ENCODE measurements around the gene ADAT3.
A peak's percentile ranks its signal among the peaks of the same experiment; 100 is the strongest.

The ADAT3 gene

GRCh38 chr19:1933244-1933643 is 28.0 kb downstream of the ADAT3 start:
- ChIA-PET CTCF (interaction anchor here (0.7 kb wide), 1 partner anchor 340 kb away, joined by 3 read pairs; no protein-coding TSS in a partner anchor), POLR2A (no interaction called here)
- Histone ChIP-seq H3K4me3 (ENCODE audit: low read depth, low read length) (no peak overlapping the region), H3K4me1 (ENCODE audit: control insufficient read depth, insufficient read depth, low read length) (no peaks in the 10 kb centered on the region), H3K36me3 (ENCODE audit: control insufficient read depth in 2 of 2, insufficient read depth in 1 of 2, low read length in 2 of 2) (no peaks in the 10 kb centered on the region), H3K9me3 (ENCODE audit: control insufficient read depth, insufficient read depth, low read depth, low read length) (no peaks in the 10 kb centered on the region), H3K27ac (ENCODE audit: extremely low read depth, low read depth, low read length) (no peak overlapping the region)
- TF ChIP-seq YY2 (tag by site-specific recombination; IDR thresholded peaks at IDR 0.05) (no peak), ZNF37A (tag by site-specific recombination; IDR thresholded peaks at IDR 0.05) (no peak), ZFP41 (tag by site-specific recombination; IDR thresholded peaks at IDR 0.05; ENCODE audit: borderline replicate concordance) (no peak), ZNF404 (tag by site-specific recombination; IDR thresholded peaks at IDR 0.05) (no peak)
- TF ChIP-seq, protein P1, sequence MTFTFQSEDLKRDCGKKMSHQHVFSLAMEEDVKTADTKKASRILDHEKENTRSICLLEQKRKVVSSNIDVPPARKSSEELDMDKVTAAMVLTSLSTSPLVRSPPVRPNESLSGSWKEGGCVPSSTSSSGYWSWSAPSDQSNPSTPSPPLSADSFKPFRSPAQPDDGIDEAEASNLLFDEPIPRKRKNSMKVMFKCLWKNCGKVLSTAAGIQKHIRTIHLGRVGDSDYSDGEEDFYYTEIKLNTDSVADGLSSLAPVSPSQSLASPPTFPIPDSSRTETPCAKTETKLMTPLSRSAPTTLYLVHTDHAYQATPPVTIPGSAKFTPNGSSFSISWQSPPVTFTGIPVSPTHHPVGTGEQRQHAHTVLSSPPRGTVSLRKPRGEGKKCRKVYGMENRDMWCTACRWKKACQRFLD (tag by site-specific recombination; IDR thresholded peaks at IDR 0.05): no peak

- CTCF ChIA-PET: no interaction called here
- H3K4me1 ChIP-seq (ENCODE audit: control insufficient read depth, insufficient read depth, low read length): no peaks in the 10 kb centered on the region
- TF ChIP-seq ZSCAN4 (tag by site-specific recombination; IDR thresholded peaks at IDR 0.05) (peak; percentile 54; the same call in 1 of the 2 replicates), ZNF311 (tag by site-specific recombination; IDR thresholded peaks at IDR 0.05; ENCODE audit: borderline replicate concordance) (peak; percentile 69; the same call in 1 of the 2 replicates), ZNF621 (tag by site-specific recombination; IDR thresholded peaks at IDR 0.05) (peak; percentile 8; the same call in 1 of the 2 replicates), SCRT1 (tag by site-specific recombination; IDR thresholded peaks at IDR 0.05; ENCODE audit: borderline replicate concordance) (no peak), ZNF2 (tag by site-specific recombination; IDR thresholded peaks at IDR 0.05) (no peak), ZFHX2 (tag by site-specific recombination; conservative IDR thresholded peaks at IDR 0.05) (peak; percentile 35), REPIN1 (tag by site-specific recombination; IDR thresholded peaks at IDR 0.05; ENCODE audit: low read depth) (no peak)
- TF ChIP-seq, protein P2, sequence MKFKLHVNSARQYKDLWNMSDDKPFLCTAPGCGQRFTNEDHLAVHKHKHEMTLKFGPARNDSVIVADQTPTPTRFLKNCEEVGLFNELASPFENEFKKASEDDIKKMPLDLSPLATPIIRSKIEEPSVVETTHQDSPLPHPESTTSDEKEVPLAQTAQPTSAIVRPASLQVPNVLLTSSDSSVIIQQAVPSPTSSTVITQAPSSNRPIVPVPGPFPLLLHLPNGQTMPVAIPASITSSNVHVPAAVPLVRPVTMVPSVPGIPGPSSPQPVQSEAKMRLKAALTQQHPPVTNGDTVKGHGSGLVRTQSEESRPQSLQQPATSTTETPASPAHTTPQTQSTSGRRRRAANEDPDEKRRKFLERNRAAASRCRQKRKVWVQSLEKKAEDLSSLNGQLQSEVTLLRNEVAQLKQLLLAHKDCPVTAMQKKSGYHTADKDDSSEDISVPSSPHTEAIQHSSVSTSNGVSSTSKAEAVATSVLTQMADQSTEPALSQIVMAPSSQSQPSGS (tag by site-specific recombination; IDR thresholded peaks at IDR 0.05; ENCODE audit: low read depth): no peak
- POLR2A ChIA-PET: no interaction called here
- H3K36me3 ChIP-seq (ENCODE audit: control insufficient read depth in 2 of 2, insufficient read depth in 1 of 2, low read length in 2 of 2): no peaks in the 10 kb centered on the region
- H3K9me3 ChIP-seq (ENCODE audit: control insufficient read depth, insufficient read depth, low read depth, low read length): no peaks in the 10 kb centered on the region
- H3K4me3 ChIP-seq (ENCODE audit: low read depth, low read length): no peak overlapping the region
- no peak overlapping the region for H3K27ac ChIP-seq (ENCODE audit: extremely low read depth, low read depth, low read length)
Observed at GRCh38 chr19:1933942-1934341, 28.7 kb downstream of the ADAT3 start.

DNA sequence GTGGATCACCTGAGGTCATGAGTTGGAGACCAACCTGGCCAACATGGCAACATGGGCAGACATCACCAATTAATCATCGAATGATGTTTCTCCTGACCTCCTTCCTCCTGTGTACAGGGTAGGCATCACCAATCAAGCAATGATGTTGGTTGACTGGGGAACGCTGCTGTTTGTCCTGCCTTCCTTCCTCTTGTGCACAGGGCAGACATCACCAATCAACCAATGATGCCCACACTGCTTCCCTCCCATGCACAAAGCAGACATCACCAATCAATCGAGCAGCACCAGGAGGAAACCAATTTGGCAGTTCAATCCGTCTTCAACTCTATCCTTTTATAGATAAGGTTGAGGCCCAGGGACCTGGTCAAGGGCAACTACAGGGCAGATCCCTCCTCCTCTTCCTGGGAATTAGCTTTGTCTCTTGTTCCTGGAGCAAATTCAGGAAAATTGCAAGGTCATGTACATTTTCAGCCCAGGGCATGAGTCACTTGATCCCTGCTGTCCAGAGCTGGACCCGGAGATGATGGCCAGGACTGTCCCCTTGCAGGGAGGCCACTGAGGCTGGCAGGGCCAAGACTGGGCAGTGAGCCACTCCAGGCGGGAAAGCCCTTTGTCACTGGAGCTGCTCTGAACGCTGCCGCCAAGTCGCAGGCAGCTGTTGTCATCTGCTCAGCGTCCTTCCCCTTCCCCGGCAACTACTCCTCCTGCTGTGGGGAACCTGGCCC is 30.4 kb downstream of the ADAT3 start:
- CTCF ChIA-PET: interaction anchor here (0.6 kb wide), 1 partner anchor 135 kb away, joined by 3 read pairs; no protein-coding TSS in a partner anchor
- Histone ChIP-seq H3K4me3 (ENCODE audit: low read depth, low read length) (no peak overlapping the region), H3K27ac (ENCODE audit: extremely low read depth, low read depth, low read length) (no peak overlapping the region), H3K9me3 (ENCODE audit: control insufficient read depth, insufficient read depth, low read depth, low read length) (no peaks in the 10 kb centered on the region), H3K36me3 (ENCODE audit: control insufficient read depth in 2 of 2, insufficient read depth in 1 of 2, low read length in 2 of 2) (no peaks in the 10 kb centered on the region), H3K4me1 (ENCODE audit: control insufficient read depth, insufficient read depth, low read length) (peaks cover 3% of the 10 kb centered on the region; the same call in 1 of the 2 replicates)
- POLR2A ChIA-PET: no interaction called here
- TF ChIP-seq ZBTB17 (tag by site-specific recombination; IDR thresholded peaks at IDR 0.05) (peak; percentile 100), ZNF629 (tag by site-specific recombination; IDR thresholded peaks at IDR 0.05) (0 out of 2 replicates have a peak, but pooled peaks have one; percentile 12), KLF1 (tag by site-specific recombination; IDR thresholded peaks at IDR 0.05) (no peak), SETDB1 (IDR thresholded peaks at IDR 0.05; ENCODE audit: insufficient read length, low read length) (peak; percentile 70), ZNF23 (tag by site-specific recombination; IDR thresholded peaks at IDR 0.05; ENCODE audit: borderline replicate concordance) (peak; percentile 100)
- TF ChIP-seq, protein P3, sequence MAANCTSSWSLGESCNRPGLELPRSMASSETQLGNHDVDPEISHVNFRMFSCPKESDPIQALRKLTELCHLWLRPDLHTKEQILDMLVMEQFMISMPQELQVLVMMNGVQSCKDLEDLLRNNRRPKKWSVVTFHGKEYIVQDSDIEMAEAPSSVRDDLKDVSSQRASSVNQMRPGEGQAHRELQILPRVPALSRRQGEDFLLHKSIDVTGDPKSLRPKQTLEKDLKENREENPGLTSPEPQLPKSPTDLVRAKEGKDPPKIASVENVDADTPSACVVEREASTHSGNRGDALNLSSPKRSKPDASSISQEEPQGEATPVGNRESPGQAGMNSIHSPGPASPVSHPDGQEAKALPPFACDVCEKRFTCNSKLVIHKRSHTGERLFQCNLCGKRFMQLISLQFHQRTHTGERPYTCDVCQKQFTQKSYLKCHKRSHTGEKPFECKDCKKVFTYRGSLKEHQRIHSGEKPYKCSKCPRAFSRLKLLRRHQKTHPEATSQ (tag by site-specific recombination; IDR thresholded peaks at IDR 0.05): no peak
- TF ChIP-seq, protein P4, sequence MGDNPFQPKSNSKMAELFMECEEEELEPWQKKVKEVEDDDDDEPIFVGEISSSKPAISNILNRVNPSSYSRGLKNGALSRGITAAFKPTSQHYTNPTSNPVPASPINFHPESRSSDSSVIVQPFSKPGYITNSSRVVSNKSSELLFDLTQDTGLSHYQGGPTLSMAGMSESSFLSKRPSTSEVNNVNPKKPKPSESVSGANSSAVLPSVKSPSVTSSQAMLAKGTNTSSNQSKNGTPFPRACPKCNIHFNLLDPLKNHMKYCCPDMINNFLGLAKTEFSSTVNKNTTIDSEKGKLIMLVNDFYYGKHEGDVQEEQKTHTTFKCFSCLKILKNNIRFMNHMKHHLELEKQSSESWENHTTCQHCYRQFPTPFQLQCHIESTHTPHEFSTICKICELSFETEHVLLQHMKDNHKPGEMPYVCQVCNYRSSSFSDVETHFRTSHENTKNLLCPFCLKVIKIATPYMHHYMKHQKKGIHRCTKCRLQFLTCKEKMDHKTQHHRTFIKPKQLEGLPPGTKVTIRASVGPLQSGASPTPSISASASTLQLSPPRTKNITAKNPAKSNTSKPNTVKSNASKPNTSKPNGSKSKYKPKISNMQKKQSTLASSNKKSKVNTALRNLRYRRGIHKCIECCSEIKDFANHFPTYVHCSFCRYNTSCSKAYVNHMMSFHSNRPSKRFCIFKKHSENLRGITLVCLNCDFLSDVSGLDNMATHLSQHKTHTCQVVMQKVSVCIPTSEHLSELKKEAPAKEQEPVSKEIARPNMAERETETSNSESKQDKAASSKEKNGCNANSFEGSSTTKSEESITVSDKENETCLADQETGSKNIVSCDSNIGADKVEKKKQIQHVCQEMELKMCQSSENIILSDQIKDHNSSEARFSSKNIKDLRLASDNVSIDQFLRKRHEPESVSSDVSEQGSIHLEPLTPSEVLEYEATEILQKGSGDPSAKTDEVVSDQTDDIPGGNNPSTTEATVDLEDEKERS (tag by site-specific recombination; IDR thresholded peaks at IDR 0.05): peak; percentile 56; the same call in 1 of the 2 replicates
